ENCODE measurements around the gene METTL26. TPM values are rescaled to one million over a fixed set of nuclear protein-coding genes. Genes with fewer than 3 reads are reported as not detected.

Gene METTL26
- polyA plus RNA-seq, 3 donors: 39.3 to 62.6 (median 60.9) TPM

DNA sequence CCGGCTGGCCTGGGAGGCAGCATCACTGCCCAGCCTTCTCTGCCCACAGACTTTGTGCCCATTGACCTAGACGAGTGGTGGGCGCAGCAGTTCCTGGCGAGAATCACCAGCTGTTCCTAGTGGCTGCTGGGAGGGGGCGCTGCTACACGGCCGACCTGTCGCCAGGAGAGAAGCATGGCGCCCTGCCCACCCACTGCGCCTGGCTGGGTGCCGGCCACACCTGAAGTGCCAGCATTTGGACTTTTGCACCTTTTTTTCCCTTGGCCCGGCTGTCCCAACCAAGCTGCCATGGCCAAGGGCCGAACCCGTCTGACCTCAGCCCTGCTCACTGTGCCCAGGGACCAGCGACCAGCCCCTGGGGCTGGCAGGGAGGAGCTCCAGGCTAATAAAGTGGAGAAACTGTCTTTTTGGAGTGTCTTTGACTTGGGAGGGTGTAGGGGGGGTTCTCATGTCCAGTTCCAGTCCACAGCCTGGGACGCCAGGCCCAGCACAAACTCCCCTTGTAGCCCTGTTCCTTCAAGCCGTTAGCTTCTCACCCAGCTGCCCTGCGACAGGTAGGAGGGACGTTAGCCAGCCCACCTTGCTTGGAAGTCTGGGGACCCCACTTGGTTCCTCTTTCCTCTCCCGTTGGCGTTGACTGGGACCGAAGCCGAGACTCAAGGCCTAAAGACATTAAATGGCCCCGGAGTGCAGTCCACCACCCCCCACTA, 12.1 kb upstream of the METTL26 start:
- no peak for DNase-seq (ENCODE audit: extremely low read depth in 1 of 11, low read depth in 9 of 11, low spot score in 4 of 11)

GRCh38 chr16:647173-647902, 11.2 kb upstream of the METTL26 start:
- DNase-seq (ENCODE audit: extremely low read depth in 1 of 11, low read depth in 9 of 11, low spot score in 4 of 11): no peak

DNA sequence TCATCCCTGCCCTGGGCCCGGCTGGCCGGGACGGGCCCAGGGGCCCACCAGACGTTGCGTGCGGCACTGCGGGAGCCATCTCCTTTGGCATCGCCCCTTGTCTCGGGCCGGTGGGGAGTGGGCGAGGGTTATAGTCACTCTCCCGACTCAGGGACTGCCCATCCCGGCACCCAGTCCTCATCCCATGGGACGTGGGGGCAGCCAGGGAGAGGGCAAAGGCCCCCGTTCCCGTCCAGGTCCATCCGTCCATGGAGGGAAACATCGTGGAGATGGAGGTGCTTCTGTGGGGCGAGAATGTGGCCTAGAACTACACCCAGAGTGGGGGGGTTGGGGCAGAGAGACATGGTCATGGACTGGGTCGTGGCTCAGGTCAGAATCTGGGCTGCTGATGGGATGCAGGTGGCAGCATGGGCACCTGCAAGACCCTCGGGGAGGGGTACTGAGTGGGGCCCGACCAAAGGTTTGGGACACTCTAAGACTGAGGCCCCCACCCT, 10.6 kb upstream of the METTL26 start:
- DNase-seq (ENCODE audit: extremely low read depth in 1 of 11, low read depth in 9 of 11, low spot score in 4 of 11): no peak

DNA sequence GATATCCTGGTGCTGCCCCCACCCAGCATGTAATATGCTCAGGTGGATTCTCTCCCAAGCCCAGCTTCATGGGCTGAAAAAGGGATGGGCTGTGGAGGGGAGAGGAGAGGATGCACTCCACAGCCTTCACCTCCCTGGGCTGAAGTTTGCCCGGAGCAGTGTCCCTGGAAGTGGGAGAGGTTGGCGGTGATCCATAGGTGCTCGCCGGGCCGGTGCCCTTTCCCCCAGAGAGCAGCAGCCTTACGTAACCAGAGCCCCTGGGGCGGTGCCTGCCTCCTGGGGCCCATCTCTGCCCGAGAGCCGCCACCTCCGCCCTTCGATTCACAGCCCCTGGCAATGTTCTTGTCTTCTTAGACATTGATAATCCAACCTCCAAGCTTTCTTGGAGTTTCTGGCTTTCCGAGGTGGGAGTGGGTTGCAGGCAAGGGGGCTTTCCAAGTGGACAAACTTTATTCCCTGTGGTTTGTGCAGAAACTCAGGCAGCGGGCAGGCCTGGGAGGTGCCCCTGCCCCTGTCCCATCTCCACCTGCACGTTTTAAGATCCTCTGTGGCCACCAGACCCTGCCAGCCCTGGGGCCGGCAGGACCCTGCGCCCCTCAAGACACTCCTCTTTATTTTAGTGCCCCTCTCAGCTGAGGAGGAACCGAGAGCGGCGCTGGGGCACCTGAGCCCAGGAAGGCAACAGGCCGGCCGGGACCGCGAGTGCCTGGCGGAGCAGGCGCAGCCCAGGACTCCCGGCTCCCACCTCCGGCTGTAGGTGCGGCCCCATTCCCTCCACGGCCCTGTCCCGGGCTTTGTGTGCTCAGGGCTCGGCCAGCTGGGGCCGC, 10.0 kb upstream of the METTL26 start:
- DNase-seq (ENCODE audit: extremely low read depth in 1 of 11, low read depth in 9 of 11, low spot score in 4 of 11): no peak

GRCh38 chr16:644556-644955, 8.5 kb upstream of the METTL26 start:
- no peak for DNase-seq (ENCODE audit: extremely low read depth in 1 of 11, low read depth in 9 of 11, low spot score in 4 of 11)

DNA sequence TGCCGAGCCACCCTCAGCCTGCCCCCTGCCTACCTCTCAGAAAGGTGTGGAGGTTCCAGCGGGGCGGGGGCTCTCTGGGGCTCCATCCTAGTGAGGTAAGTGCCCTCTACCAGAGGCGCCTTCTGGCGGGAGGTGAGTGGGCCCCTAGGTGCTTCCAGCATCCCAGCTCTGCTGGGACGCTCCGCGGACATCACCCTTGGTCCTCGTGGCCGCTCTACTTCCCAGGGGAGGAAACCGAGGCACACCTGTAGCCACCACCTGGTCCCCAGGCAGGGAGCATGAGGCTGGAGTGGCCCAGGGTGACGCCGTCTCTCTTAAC, 6.9 kb upstream of the METTL26 start:
- no peak for DNase-seq (ENCODE audit: extremely low read depth in 1 of 11, low read depth in 9 of 11, low spot score in 4 of 11)

GRCh38 chr16:642189-643049, 6.3 kb upstream of the METTL26 start:
- DNase-seq (ENCODE audit: extremely low read depth in 1 of 11, low read depth in 9 of 11, low spot score in 4 of 11): no peak

DNA sequence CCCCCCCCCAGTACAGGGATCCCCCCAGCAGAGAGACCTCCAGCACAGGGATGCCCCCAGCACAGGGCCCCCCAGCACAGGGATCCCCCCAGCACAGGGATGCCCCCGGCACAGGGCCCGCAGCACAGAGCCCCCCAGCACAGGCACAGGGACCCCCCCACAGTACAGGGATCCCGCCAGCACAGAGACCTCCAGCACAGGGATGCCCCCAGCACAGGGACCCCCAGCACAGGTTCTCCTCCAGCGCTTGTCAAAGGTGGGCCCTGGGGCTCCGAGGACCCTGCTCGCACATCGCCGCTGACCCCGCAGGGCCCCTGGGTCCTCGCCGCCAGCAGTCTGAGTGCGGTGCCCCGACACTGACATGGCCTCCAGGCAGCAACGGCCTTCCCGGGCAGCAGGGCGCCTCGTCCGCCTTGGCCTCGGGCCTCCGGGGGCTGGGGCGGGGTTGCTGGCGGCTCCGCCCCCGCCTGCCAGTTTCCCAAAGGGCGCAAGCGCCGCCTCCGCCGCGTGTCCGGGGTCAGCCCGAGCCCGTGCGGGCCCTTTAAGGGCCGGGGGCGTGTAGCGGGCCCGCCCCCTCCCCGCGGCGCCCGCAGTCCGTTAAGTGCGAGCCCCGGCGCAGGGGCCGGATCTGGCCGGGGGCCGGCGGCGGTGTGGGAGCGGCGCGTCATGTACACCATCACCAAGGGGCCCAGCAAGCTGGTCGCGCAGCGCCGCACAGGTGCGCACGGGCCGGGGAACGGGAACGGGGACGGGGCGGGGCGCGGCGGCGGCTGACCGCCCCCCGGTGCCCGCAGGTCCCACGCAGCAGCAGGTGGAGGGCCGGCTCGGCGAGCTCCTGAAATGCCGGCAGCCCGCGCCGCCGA, 5.5 kb upstream of the METTL26 start, which contains the start of gene MCRIP2:
TSS of gene MCRIP2 (plus strand) at position 503 of the 863 bp plus-strand sequence. CDS start at position 667, 164 bp downstream.
- peak in 1 of 11 donors; percentile 49 for DNase-seq (ENCODE audit: extremely low read depth in 1 of 11, low read depth in 9 of 11, low spot score in 4 of 11)

GRCh38 chr16:640614-641013, 4.5 kb upstream of the METTL26 start:
- no peak for DNase-seq (ENCODE audit: extremely low read depth in 1 of 11, low read depth in 9 of 11, low spot score in 4 of 11)

- DNase-seq (ENCODE audit: extremely low read depth in 1 of 11, low read depth in 9 of 11, low spot score in 4 of 11): no peak
These were observed 2.7 kb upstream of the METTL26 start for GRCh38 chr16:638836-639235.

- no peak for DNase-seq (ENCODE audit: extremely low read depth in 1 of 11, low read depth in 9 of 11, low spot score in 4 of 11)
These were observed 2.0 kb upstream of the METTL26 start for GRCh38 chr16:638034-638543.

GRCh38 chr16:637081-638018, 1.2 kb upstream of the METTL26 start:
- peak in 6 of 11 donors; percentile 64 to 87 (median 76) for DNase-seq (ENCODE audit: extremely low read depth in 1 of 11, low read depth in 9 of 11, low spot score in 4 of 11)

DNA sequence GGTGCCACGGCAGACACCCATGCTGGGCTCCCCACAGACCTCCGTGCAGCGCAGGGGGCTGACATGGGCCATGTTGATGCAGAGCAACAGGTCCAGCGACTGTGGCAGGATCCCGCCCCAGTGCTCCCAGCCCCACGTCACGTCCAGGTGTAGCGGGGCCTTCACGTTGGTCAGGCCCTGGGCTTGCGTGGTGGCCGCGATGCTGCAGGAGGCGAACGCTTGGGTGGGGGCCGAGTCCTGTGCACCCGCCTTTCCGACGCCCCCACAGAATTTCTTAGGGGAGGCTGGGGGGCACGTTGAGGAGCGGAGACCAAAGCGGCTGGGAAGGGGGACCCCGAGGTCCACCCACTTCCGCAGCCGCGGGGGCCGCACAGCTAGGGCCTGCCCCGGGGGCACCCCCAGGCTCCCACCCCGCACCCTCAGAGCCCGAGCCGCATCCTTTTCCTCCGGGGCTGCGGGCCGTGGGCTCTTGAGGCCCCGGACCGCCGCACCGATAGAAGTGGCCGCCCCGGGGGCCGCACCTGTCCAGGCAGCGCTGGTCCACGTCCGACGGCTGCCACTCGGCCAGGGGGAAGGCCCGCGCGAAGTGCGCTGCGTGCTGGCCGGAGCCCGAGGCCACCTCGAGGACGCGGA, 416 bp downstream of the METTL26 start:
- no peak for DNase-seq (ENCODE audit: extremely low read depth in 1 of 11, low read depth in 9 of 11, low spot score in 4 of 11)

DNA sequence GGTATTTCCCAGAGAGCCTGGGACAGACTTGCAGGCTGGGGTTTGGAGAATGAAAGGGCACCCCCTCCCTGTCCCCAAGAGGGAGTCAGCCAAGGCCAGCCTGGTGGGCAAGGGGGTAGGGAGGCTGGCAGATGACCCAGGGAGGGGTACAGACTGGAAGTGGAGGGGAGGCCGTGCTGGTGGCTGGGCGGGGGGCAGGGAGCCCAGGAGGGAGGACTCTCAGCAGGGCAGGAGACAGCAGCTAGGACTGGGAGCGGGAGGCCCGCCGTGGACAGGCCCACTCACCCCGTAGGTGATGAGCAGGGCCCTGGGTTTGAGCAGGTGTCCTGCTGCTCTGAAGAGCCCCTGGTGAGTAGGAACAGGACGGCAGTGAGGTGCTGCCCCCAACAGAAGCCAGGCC, 1.1 kb downstream of the METTL26 start:
- DNase-seq (ENCODE audit: extremely low read depth in 1 of 11, low read depth in 9 of 11, low spot score in 4 of 11): no peak

DNA sequence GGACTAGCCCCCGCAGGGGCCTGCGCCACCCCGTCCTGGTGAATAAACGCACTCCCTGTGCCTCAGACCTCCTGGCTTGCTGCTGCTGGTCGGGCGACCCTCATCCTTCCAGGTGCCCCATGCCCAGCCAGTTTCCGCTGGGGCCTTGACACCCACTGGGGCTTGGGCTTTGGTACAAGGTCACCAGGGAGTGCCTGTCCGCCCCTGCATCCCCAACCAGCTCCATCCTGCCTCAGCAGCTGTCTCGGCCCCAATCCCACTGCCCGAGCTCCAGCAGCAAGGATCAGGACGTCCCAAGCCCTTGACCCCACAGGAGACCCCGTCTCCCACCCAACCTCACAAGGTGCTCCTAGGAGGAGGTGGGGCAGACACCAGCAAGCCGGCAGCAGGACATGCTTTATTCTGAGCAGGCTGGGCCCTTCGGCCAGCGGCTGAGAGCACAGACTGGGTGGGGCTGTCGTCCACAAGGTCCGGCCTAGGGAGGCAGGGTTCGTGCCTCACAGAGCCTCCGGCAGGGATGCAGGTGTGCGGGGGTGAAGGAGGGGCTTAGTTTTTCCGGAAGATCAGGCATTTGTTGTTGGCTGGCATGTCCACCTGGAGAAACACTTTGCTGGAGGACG, 1.9 kb downstream of the METTL26 start:
- DNase-seq (ENCODE audit: extremely low read depth in 1 of 11, low read depth in 9 of 11, low spot score in 4 of 11): no peak

Measured in renal cortex interstitium (tissue), 11 donors.